HEK293 (cell line): ENCODE measurements around the gene RIPOR3.

Experiments
- ZNF138 ChIP-seq: fragments of 450-650 bp; formaldehyde crosslinking; IDR thresholded peaks from 2 replicates; pipeline ENCODE4 v1.5.1; 2016; ENCODE audit warnings: missing biosample characterization, missing genetic modification characterization, borderline replicate concordance
- ZNF202 ChIP-seq: fragments of 450-650 bp; formaldehyde crosslinking; IDR thresholded peaks from 2 replicates; pipeline ENCODE4 v1.5.1; 2016; ENCODE audit warnings: missing biosample characterization, missing genetic modification characterization, borderline replicate concordance
- ZNF404 ChIP-seq: fragments of 450-650 bp; formaldehyde crosslinking; IDR thresholded peaks from 2 replicates; pipeline ENCODE4 v1.5.1; 2017; ENCODE audit warnings: missing biosample characterization, missing genetic modification characterization
- ZNF510 ChIP-seq: fragments of 450-650 bp; formaldehyde crosslinking; IDR thresholded peaks from 2 replicates; pipeline ENCODE4 v1.5.1; 2018; ENCODE audit warnings: mild to moderate bottlenecking, missing genetic modification characterization, missing biosample characterization; ENCODE audit not compliant: insufficient replicate concordance
- ZNF707 ChIP-seq: fragments of 450-650 bp; formaldehyde crosslinking; IDR thresholded peaks from 2 replicates; pipeline ENCODE4 v1.5.1; 2016; ENCODE audit warnings: missing biosample characterization, missing genetic modification characterization
- TF ChIP-seq, protein P1 (sequence below): fragments of 450-650 bp; formaldehyde crosslinking; IDR thresholded peaks from 2 replicates; pipeline ENCODE4 v1.5.1; 2016; ENCODE audit warnings: missing biosample characterization, missing genetic modification characterization

DNA sequence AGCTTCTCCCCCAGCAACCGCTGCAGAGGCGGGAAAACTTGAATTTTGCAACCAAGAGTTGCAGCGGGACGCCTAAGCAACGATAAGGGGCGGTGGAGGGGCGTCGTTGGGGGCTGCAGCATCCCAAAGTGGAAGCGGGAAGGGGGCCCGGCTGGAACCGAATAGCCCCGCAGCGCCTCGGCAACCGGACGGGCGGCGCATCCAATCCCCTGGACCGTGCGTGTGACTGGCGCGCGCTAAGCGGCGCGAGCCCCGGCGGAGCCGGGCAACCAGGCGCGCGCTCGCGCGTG is 39.4 kb upstream of the RIPOR3 start:
- TF ChIP-seq ZNF202 (no peak), ZNF707 (tag by site-specific recombination) (no peak), ZNF404 (tag by site-specific recombination) (no peak), ZNF138 (tag by site-specific recombination) (no peak), ZNF510 (tag by site-specific recombination) (no peak)
- TF ChIP-seq, protein P1, sequence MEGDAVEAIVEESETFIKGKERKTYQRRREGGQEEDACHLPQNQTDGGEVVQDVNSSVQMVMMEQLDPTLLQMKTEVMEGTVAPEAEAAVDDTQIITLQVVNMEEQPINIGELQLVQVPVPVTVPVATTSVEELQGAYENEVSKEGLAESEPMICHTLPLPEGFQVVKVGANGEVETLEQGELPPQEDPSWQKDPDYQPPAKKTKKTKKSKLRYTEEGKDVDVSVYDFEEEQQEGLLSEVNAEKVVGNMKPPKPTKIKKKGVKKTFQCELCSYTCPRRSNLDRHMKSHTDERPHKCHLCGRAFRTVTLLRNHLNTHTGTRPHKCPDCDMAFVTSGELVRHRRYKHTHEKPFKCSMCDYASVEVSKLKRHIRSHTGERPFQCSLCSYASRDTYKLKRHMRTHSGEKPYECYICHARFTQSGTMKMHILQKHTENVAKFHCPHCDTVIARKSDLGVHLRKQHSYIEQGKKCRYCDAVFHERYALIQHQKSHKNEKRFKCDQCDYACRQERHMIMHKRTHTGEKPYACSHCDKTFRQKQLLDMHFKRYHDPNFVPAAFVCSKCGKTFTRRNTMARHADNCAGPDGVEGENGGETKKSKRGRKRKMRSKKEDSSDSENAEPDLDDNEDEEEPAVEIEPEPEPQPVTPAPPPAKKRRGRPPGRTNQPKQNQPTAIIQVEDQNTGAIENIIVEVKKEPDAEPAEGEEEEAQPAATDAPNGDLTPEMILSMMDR: no peak
